OCI-LY3 (cell line): ENCODE results near the gene TOX3.

Experiments used
- H2AFZ ChIP-seq: fragments of 200-600, 300-600 bp; shearing (Covaris generic); 2 replicates; pipeline ENCODE4 v1.6.0; 2014; ENCODE audit warnings: antibody characterized with exemption, low read depth, low read length
- H3K27ac ChIP-seq: fragments of 200-600, 300-600 bp; sonication (generic); 2 replicates; pipeline ENCODE4 v1.5.1; 2014; ENCODE audit warnings: mild to moderate bottlenecking, low read length, moderate library complexity, mixed read lengths
- H3K27me3 ChIP-seq: fragments of 200-600, 300-600 bp; sonication (generic); 2 replicates; pipeline ENCODE4 v1.6.1; 2014; ENCODE audit warnings: low read depth, low read length, mixed read lengths
- H3K36me3 ChIP-seq: fragments of 200-600, 300-600 bp; sonication (generic); replicated peaks from 2 replicates; pipeline ENCODE3; 2014; ENCODE audit warnings: low read depth, low read length, mixed read lengths
- H3K4me1 ChIP-seq: fragments of 300-600, 200-600 bp; sonication (generic); 2 replicates; pipeline ENCODE4 v1.6.1; 2014; ENCODE audit warnings: low read length, mixed read lengths
- H3K4me2 ChIP-seq: fragments of 200-600, 300-600 bp; sonication (generic); 2 replicates; pipeline ENCODE4 v1.6.1; 2014; ENCODE audit warnings: low read length, mixed read lengths
- H3K4me3 ChIP-seq: fragments of 300-600, 200-600 bp; sonication (generic); 2 replicates; pipeline ENCODE4 v1.5.1; 2014; ENCODE audit warnings: antibody characterized with exemption, mild to moderate bottlenecking, low read length, moderate library complexity
- H3K79me2 ChIP-seq: fragments of 300-600, 200-600 bp; shearing (Covaris generic); 2 replicates; pipeline ENCODE4 v1.6.1; 2014; ENCODE audit warnings: mild to moderate bottlenecking, low read length, mixed read lengths
- H3K9ac ChIP-seq: fragments of 300-600, 200-600 bp; shearing (Covaris generic); 2 replicates; pipeline ENCODE4 v1.6.0; 2014; ENCODE audit warnings: mild to moderate bottlenecking, low read length, moderate library complexity
- H3K9me3 ChIP-seq: fragments of 200-600, 300-600 bp; shearing (Covaris generic); 2 replicates; pipeline ENCODE4 v1.6.1; 2014; ENCODE audit warnings: low read length, mixed read lengths; ENCODE audit not compliant: insufficient read depth
- H4K20me1 ChIP-seq: fragments of 200-600, 300-600 bp; sonication (generic); 2 replicates; pipeline ENCODE4 v1.6.1; 2016; ENCODE audit warnings: low read length, mixed read lengths; ENCODE audit not compliant: insufficient read depth
- CTCF ChIP-seq: fragments of 200-600, 300-600 bp; sonication (generic); IDR thresholded peaks from 2 replicates; pipeline ENCODE4 v1.5.1; 2014; ENCODE audit warnings: antibody characterized with exemption, low read length, low read depth
- EZH2phosphoT487 ChIP-seq: fragments of 200-600 bp; shearing (Covaris generic); IDR thresholded peaks from 2 replicates; pipeline ENCODE4 v1.6.1; 2018; ENCODE audit warnings: antibody characterized with exemption, mixed run types, low read depth

The TOX3 gene

GRCh38 chr16:52568983-52569690 lies 22.2 kb upstream of the TOX3 start:
- H3K4me1 ChIP-seq = peaks cover 21% of the 10 kb centered on the region
- no peak overlapping the region for H3K4me3 ChIP-seq
- no peak overlapping the region for H3K27ac ChIP-seq
- TF ChIP-seq CTCF = no peak
- TF ChIP-seq EZH2phosphoT487 = no peak
- H3K9ac ChIP-seq = no peak overlapping the region
- H3K36me3 ChIP-seq = no peaks in the 10 kb centered on the region
- H4K20me1 ChIP-seq = no peaks in the 10 kb centered on the region
- H2AFZ ChIP-seq = no peak overlapping the region
- no peak overlapping the region for H3K4me2 ChIP-seq
- no peaks in the 10 kb centered on the region for H3K9me3 ChIP-seq
- no peaks in the 10 kb centered on the region for H3K27me3 ChIP-seq
- H3K79me2 ChIP-seq = no peaks in the 10 kb centered on the region

- Histone ChIP-seq H4K20me1 (no peaks in the 10 kb centered on the region), H3K79me2 (no peaks in the 10 kb centered on the region), H3K4me3 (no peak overlapping the region), H3K27me3 (no peaks in the 10 kb centered on the region), H3K4me2 (no peak overlapping the region), H3K9me3 (no peaks in the 10 kb centered on the region), H2AFZ (no peak overlapping the region), H3K36me3 (no peaks in the 10 kb centered on the region), H3K27ac (no peak overlapping the region), H3K9ac (no peak overlapping the region), H3K4me1 (peaks cover 14% of the 10 kb centered on the region)
- TF ChIP-seq CTCF (no peak), EZH2phosphoT487 (no peak)
Measured at GRCh38 chr16:52568495-52568894, 21.6 kb upstream of the TOX3 start.

GRCh38 chr16:52567193-52567592 lies 20.2 kb upstream of the TOX3 start:
- Histone ChIP-seq H2AFZ (no peak overlapping the region), H3K4me2 (no peak overlapping the region), H3K27me3 (no peaks in the 10 kb centered on the region), H3K4me1 (peaks cover 1% of the 10 kb centered on the region; the same call in 1 of the 2 replicates), H3K9ac (no peak overlapping the region), H3K27ac (no peak overlapping the region), H3K79me2 (no peaks in the 10 kb centered on the region), H3K4me3 (no peak overlapping the region), H4K20me1 (no peaks in the 10 kb centered on the region), H3K36me3 (no peaks in the 10 kb centered on the region), H3K9me3 (no peaks in the 10 kb centered on the region)
- TF ChIP-seq EZH2phosphoT487 (no peak), CTCF (no peak)

- TF ChIP-seq EZH2phosphoT487 (no peak), CTCF (no peak)
- Histone ChIP-seq H3K36me3 (no peaks in the 10 kb centered on the region), H2AFZ (no peak overlapping the region), H3K4me3 (no peak overlapping the region), H3K9me3 (no peaks in the 10 kb centered on the region), H3K27me3 (no peaks in the 10 kb centered on the region), H3K79me2 (no peaks in the 10 kb centered on the region), H3K9ac (no peak overlapping the region), H4K20me1 (no peaks in the 10 kb centered on the region), H3K27ac (no peak overlapping the region), H3K4me2 (no peak overlapping the region), H3K4me1 (no peaks in the 10 kb centered on the region)
Measured at GRCh38 chr16:52563767-52564611, 17.0 kb upstream of the TOX3 start.
